GM12878 (cell line): Measurements from ENCODE around the gene LSAMP. TPM values are rescaled to one million over a fixed set of nuclear protein-coding genes. Genes with fewer than 3 reads are reported as not detected.

ENCODE experiments used
- ATAC-seq: fragments of 200-7000 bp; cut with Tn5 transposase; 3 replicates; pipeline ENCODE4 v1.9.1; 2020; ENCODE audit warnings: mild to moderate bottlenecking, moderate library complexity
- BruUV-seq: library from RNA; stranded (reverse); fragments of 400-500 nt; replicated peaks from 2 replicates; lab custom pipeline; 2021; lab: Mats Ljungman, UMichigan
- CTCF ChIA-PET: fragments of 300-600 bp; sonication (Branson Sonifier 250); formaldehyde crosslinking; extraction: SDS; loops from one replicate; lab custom pipeline; 2021; ENCODE audit warnings: inconsistent platforms; lab: Yijun Ruan, JAX
- POLR2A ChIA-PET: fragments of 350-600 bp; formaldehyde crosslinking; extraction: SDS; loops from one replicate; lab custom pipeline; 2021; ENCODE audit warnings: inconsistent platforms; lab: Charles Lee
- RAD21 ChIA-PET: fragments of 300-600 bp; sonication (Branson Sonifier 250); formaldehyde crosslinking; loops from one replicate; lab custom pipeline; 2023; ENCODE audit warnings: antibody characterized with exemption; ENCODE audit not compliant: unreplicated experiment; lab: Charles Lee
- SMC1A ChIA-PET: fragments of 300-600 bp; sonication (Branson Sonifier 250); formaldehyde crosslinking; loops from one replicate; lab custom pipeline; 2023; ENCODE audit not compliant: unreplicated experiment, uncharacterized antibody; lab: Charles Lee
- DNase-seq: peaks from one replicate; pipeline ENCODE4 v3.0.0-alpha.2; 2011; ENCODE audit warnings: low read depth, low spot score
- FAIRE-seq: peaks from 3 replicates; lab custom pipeline; 2011; peaks lifted over from hg19 to GRCh38; lab: Jason Lieb, UNC
- H2AFZ ChIP-seq: 2 replicates; pipeline ENCODE4 v1.6.0; 2011; ENCODE audit warnings: low read depth, low read length, control low read depth; ENCODE audit not compliant: control insufficient read depth
- H3K27ac ChIP-seq: 2 replicates; pipeline ENCODE4 v1.5.1; 2011; ENCODE audit warnings: control low read depth; ENCODE audit not compliant: control insufficient read depth, insufficient read depth
- H3K27me3 ChIP-seq, 2 experiments: replicated peaks in 1 of 2; 2 replicates each; pipeline versions ENCODE4 v1.6.0 to v1.6.1; 2011; ENCODE audit warnings: low read length in 1 of 2; ENCODE audit not compliant: control insufficient read depth in 2 of 2, insufficient read depth in 2 of 2
- H3K36me3 ChIP-seq, 2 experiments: 2 replicates each; pipeline ENCODE4 v1.5.1; 2011; ENCODE audit warnings: low read length in 1 of 2; ENCODE audit not compliant: control insufficient read depth in 2 of 2, insufficient read depth in 2 of 2
- H3K4me1 ChIP-seq: 2 replicates; pipeline ENCODE4 v1.6.1; 2011; ENCODE audit warnings: mild to moderate bottlenecking, low read length, moderate library complexity, mixed read lengths; ENCODE audit not compliant: control insufficient read depth, insufficient read depth
- H3K4me2 ChIP-seq: 2 replicates; pipeline ENCODE4 v1.6.0; 2011; ENCODE audit warnings: control low read depth; ENCODE audit not compliant: control insufficient read depth, insufficient read depth
- H3K4me3 ChIP-seq: fragments of 200-600 bp; sonication (generic); 2 replicates; pipeline ENCODE4 v1.5.1; 2016
- H3K79me2 ChIP-seq: 2 replicates; pipeline ENCODE4 v1.6.0; 2011; ENCODE audit warnings: low read length; ENCODE audit not compliant: control insufficient read depth, insufficient read depth
- H3K9ac ChIP-seq: 2 replicates; pipeline ENCODE4 v1.8.0; 2011; ENCODE audit warnings: low read length, control low read depth, mixed read lengths; ENCODE audit not compliant: control insufficient read depth, insufficient read depth
- H3K9me3 ChIP-seq: replicated peaks from 3 replicates; pipeline ENCODE4 v1.5.1; 2011; ENCODE audit warnings: mild to moderate bottlenecking, low read length; ENCODE audit not compliant: control insufficient read depth, insufficient read depth
- H4K20me1 ChIP-seq: 2 replicates; pipeline ENCODE4 v1.6.0; 2011; ENCODE audit not compliant: control insufficient read depth, insufficient read depth
- BHLHE40 ChIP-seq, 2 experiments: fragments of 450-650 bp in 1 of 2; IDR thresholded peaks; 2 replicates each; pipeline ENCODE4 v1.6.1; 2011 to 2017; ENCODE audit warnings: low read depth in 2 of 2, borderline replicate concordance in 1 of 2, improper control_type of control experiment in 1 of 2, low read length in 1 of 2, mild to moderate bottlenecking in 1 of 2
- CREB1 ChIP-seq: IDR thresholded peaks from 2 replicates; pipeline ENCODE4 v1.6.1; 2012; ENCODE audit warnings: low read depth, mild to moderate bottlenecking, inconsistent platforms
- CREM ChIP-seq: IDR thresholded peaks from 2 replicates; pipeline ENCODE4 v1.6.1; 2014; ENCODE audit warnings: antibody characterized with exemption, low read depth
- EP300 ChIP-seq, 2 experiments: fragments of 150-350 bp in 1 of 2; IDR thresholded peaks; 2 replicates each; pipeline ENCODE4 v1.6.1; 2011 to 2012; ENCODE audit warnings: low read depth in 2 of 2, low read length in 2 of 2, borderline replicate concordance in 1 of 2, improper control_type of control experiment in 1 of 2, inconsistent platforms in 1 of 2; ENCODE audit not compliant: control insufficient read depth in 1 of 2
- EZH2 ChIP-seq: IDR thresholded peaks from 2 replicates; pipeline ENCODE4 v1.6.1; 2012; ENCODE audit warnings: low read depth, mild to moderate bottlenecking, control low read depth, inconsistent platforms, low read length, borderline replicate concordance; ENCODE audit not compliant: control insufficient read depth
- FOS ChIP-seq: IDR thresholded peaks from 3 replicates; pipeline ENCODE4 v1.6.1; 2011; ENCODE audit warnings: borderline replicate concordance; ENCODE audit not compliant: insufficient read length; ENCODE audit errors: extremely low read depth
- NR2C1 ChIP-seq: fragments of 450-650 bp; IDR thresholded peaks from 2 replicates; pipeline ENCODE4 v1.6.1; 2017; ENCODE audit warnings: antibody characterized with exemption, mild to moderate bottlenecking, moderate library complexity
- RELA ChIP-seq: fragments of 450-650 bp; IDR thresholded peaks from 2 replicates; pipeline ENCODE4 v1.8.0; 2014; ENCODE audit warnings: borderline replicate concordance; ENCODE audit not compliant: partially characterized antibody
- RUNX3 ChIP-seq: IDR thresholded peaks from 2 replicates; pipeline ENCODE4 v1.6.1; 2012; ENCODE audit warnings: low read length, inconsistent platforms
- SMAD5 ChIP-seq: IDR thresholded peaks from 2 replicates; pipeline ENCODE4 v1.6.1; 2016; ENCODE audit warnings: antibody characterized with exemption, low read depth
- SMARCA5 ChIP-seq: fragments of 450-650 bp; IDR thresholded peaks from 2 replicates; pipeline ENCODE4 v1.6.1; 2017; ENCODE audit warnings: mild to moderate bottlenecking
- SREBF1 ChIP-seq: IDR thresholded peaks from 2 replicates; pipeline ENCODE4 v1.6.1; 2012; ENCODE audit warnings: mild to moderate bottlenecking, low read length
- STAT1 ChIP-seq: fragments of 450-650 bp; conservative IDR thresholded peaks from 2 replicates; pipeline ENCODE4 v1.6.1; 2014; ENCODE audit warnings: antibody characterized with exemption, mild to moderate bottlenecking
- ZNF622 ChIP-seq: fragments of 450-650 bp; IDR thresholded peaks from 2 replicates; pipeline ENCODE4 v1.6.1; 2017; ENCODE audit warnings: mild to moderate bottlenecking, inconsistent platforms
- WGBS: methylation state at CpG from one replicate; pipeline ENCODE4 v1.1.6; 2016; ENCODE audit warnings: low lambda C conversion rate; ENCODE audit not compliant: insufficient replicate concordance, insufficient coverage; ENCODE audit errors: missing lambda C conversion rate; 5-methylcytosine and 5-hydroxymethylcytosine counted together
- in situ Hi-C: fragments of 300-500 bp; cut with MboI; formaldehyde crosslinking; loops from 9 replicates; pipeline ENCODE4 v1.14.3; 2018; ENCODE audit warnings: mixed read lengths
- intact Hi-C: fragments of 100-400 bp; cut with micrococcal nuclease; formaldehyde crosslinking; loops from one replicate; pipeline ENCODE4 v1.14.2; 2022; ENCODE audit not compliant: unreplicated experiment
- polyA plus RNA-seq, 11 experiments: library from polyadenylated mRNA; depleted of rRNA in 4 of 11; unstranded in 6 of 11; stranded (reverse) in 5 of 11; fragments of >200 nt; fragmentation: Nextera tagmentation in 4 of 11; fragmentation: Illumina TruSeq in 1 of 11; extraction: Ambion mirVana in 4 of 11; extraction: Trizol in 1 of 11; gene quantifications; 1 replicate in 1 of 11; 2 replicates in 10 of 11; pipeline versions ENCODE4 v1.2.1 to v1.2.3, GENCODE V29; 2011 to 2016; ENCODE audit warnings: inconsistent platforms in 2 of 11, missing spikeins in 2 of 11, low read depth in 1 of 11
- total RNA-seq, 4 experiments: library from RNA; depleted of rRNA in 3 of 4; stranded (reverse); fragments of >200 nt in 3 of 4; fragmentation: Illumina TruSeq in 1 of 4; extraction: Trizol in 1 of 4; gene quantifications; 2 replicates each; pipeline versions ENCODE4 v1.2.1 to v1.2.3, GENCODE V29; 2013 to 2021
- TF ChIP-seq, protein P1 (sequence below): fragments of 450-650 bp; IDR thresholded peaks from 2 replicates; pipeline ENCODE4 v1.6.1; 2017; ENCODE audit warnings: mild to moderate bottlenecking, low read depth, inconsistent platforms; ENCODE audit not compliant: poor library complexity, severe bottlenecking
- TF ChIP-seq, protein P2 (sequence below): fragments of 450-650 bp; IDR thresholded peaks from 2 replicates; pipeline ENCODE4 v1.6.1; 2017; ENCODE audit warnings: mild to moderate bottlenecking
- TF ChIP-seq, protein P3 (sequence below): fragments of 450-650 bp; IDR thresholded peaks from 2 replicates; pipeline ENCODE4 v1.6.1; 2018; ENCODE audit warnings: mild to moderate bottlenecking, low read depth, moderate library complexity; ENCODE audit not compliant: partially characterized antibody

The LSAMP gene
- total and polyA plus RNA-seq, 10 of the 15 experiments (the other 5 are each of a cell fraction or from before 2014, with no cell fraction given) = 2.0 to 12.7 (median 6.5) TPM

DNA sequence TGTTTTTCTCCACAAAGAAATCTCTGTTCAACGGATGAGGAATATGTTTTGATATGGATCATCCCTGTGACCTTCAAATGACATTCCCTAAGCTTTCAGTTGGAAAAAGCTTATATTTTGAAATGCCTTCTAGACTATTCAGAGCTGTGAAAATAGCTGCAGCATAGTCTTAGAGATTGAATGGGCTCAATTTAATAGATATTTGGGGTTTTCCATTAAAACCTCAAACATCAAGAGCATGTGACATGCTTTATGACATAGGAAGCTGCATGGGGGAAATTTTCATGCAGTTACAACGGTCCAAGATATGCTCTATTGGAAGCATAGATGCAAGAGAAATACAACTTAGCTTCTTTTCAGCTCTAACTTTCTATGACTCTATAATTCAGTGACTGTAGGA, 102.8 kb downstream of the LSAMP start:
- BruUV-seq = no TSS peak
- DNase-seq (no peak), FAIRE-seq (no peak), ATAC-seq (peak; percentile 69)
- H3K9me3 ChIP-seq = no peaks in the 10 kb centered on the region
- H3K27ac ChIP-seq = no peak overlapping the region
- in situ Hi-C loops = no loop called here
- SMC1A ChIA-PET = interaction anchor here (0.6 to 3.9 kb wide), 13 partner anchors 9 to 146 kb away, joined by 3 to 17 read pairs (median 3); no protein-coding TSS in a partner anchor
- no peak overlapping the region for H2AFZ ChIP-seq
- CTCF ChIA-PET = interaction anchor here (0.8 to 1.2 kb wide), 4 partner anchors 10 to 64 kb away, joined by 3 read pairs; no protein-coding TSS in a partner anchor
- 23% methylated on average over 2 of the region's 2 CpGs for WGBS
- no peak overlapping the region for H3K4me2 ChIP-seq
- H3K9ac ChIP-seq = no peak overlapping the region
- H3K4me1 ChIP-seq = no peaks in the 10 kb centered on the region
- H3K36me3 ChIP-seq = no peaks in the 10 kb centered on the region
- POLR2A ChIA-PET = interaction anchor here (0.7 to 1.2 kb wide), 3 partner anchors 26 to 99 kb away, joined by 3 read pairs; no protein-coding TSS in a partner anchor
- H3K27me3 ChIP-seq = no peaks in the 10 kb centered on the region
- H3K4me3 ChIP-seq = no peak overlapping the region
- RAD21 ChIA-PET = interaction anchor here (0.7 to 3.6 kb wide), 8 partner anchors 9 to 103 kb away, joined by 3 to 9 read pairs (median 4); partner anchors contain the start of gene LSAMP
- intact Hi-C loops = loop anchor here (5.0 kb wide), 1 partner anchor 75 kb away; no protein-coding TSS in a partner anchor
- no peaks in the 10 kb centered on the region for H3K79me2 ChIP-seq
- no peaks in the 10 kb centered on the region for H4K20me1 ChIP-seq
- TF ChIP-seq CREB1 = peak; percentile 20; the same call in 1 of the 2 replicates
- TF ChIP-seq, protein P1, sequence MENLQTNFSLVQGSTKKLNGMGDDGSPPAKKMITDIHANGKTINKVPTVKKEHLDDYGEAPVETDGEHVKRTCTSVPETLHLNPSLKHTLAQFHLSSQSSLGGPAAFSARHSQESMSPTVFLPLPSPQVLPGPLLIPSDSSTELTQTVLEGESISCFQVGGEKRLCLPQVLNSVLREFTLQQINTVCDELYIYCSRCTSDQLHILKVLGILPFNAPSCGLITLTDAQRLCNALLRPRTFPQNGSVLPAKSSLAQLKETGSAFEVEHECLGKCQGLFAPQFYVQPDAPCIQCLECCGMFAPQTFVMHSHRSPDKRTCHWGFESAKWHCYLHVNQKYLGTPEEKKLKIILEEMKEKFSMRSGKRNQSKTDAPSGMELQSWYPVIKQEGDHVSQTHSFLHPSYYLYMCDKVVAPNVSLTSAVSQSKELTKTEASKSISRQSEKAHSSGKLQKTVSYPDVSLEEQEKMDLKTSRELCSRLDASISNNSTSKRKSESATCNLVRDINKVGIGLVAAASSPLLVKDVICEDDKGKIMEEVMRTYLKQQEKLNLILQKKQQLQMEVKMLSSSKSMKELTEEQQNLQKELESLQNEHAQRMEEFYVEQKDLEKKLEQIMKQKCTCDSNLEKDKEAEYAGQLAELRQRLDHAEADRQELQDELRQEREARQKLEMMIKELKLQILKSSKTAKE = no peak
- no peak for TF ChIP-seq FOS
- no peak for TF ChIP-seq SMAD5
- TF ChIP-seq, protein P2, sequence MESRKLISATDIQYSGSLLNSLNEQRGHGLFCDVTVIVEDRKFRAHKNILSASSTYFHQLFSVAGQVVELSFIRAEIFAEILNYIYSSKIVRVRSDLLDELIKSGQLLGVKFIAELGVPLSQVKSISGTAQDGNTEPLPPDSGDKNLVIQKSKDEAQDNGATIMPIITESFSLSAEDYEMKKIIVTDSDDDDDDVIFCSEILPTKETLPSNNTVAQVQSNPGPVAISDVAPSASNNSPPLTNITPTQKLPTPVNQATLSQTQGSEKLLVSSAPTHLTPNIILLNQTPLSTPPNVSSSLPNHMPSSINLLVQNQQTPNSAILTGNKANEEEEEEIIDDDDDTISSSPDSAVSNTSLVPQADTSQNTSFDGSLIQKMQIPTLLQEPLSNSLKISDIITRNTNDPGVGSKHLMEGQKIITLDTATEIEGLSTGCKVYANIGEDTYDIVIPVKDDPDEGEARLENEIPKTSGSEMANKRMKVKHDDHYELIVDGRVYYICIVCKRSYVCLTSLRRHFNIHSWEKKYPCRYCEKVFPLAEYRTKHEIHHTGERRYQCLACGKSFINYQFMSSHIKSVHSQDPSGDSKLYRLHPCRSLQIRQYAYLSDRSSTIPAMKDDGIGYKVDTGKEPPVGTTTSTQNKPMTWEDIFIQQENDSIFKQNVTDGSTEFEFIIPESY = no peak
- TF ChIP-seq RELA = peak; percentile 16
- no peak for TF ChIP-seq STAT1
- TF ChIP-seq SREBF1 = no peak
- TF ChIP-seq EP300 (IDR thresholded peaks at IDR 0.05; ENCODE audit: borderline replicate concordance in 1 of 2, control insufficient read depth in 1 of 2, low read depth in 2 of 2, low read length in 2 of 2) = peak in 1 of 2 experiments; percentile 61; a peak in 1 of 4 replicates
- TF ChIP-seq ZNF622 = no peak
- no peak for TF ChIP-seq BHLHE40 (IDR thresholded peaks at IDR 0.05; ENCODE audit: borderline replicate concordance in 1 of 2, low read depth in 2 of 2, low read length in 1 of 2)
- TF ChIP-seq, protein P3, sequence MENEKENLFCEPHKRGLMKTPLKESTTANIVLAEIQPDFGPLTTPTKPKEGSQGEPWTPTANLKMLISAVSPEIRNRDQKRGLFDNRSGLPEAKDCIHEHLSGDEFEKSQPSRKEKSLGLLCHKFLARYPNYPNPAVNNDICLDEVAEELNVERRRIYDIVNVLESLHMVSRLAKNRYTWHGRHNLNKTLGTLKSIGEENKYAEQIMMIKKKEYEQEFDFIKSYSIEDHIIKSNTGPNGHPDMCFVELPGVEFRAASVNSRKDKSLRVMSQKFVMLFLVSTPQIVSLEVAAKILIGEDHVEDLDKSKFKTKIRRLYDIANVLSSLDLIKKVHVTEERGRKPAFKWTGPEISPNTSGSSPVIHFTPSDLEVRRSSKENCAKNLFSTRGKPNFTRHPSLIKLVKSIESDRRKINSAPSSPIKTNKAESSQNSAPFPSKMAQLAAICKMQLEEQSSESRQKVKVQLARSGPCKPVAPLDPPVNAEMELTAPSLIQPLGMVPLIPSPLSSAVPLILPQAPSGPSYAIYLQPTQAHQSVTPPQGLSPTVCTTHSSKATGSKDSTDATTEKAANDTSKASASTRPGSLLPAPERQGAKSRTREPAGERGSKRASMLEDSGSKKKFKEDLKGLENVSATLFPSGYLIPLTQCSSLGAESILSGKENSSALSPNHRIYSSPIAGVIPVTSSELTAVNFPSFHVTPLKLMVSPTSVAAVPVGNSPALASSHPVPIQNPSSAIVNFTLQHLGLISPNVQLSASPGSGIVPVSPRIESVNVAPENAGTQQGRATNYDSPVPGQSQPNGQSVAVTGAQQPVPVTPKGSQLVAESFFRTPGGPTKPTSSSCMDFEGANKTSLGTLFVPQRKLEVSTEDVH = no peak
- no peak for TF ChIP-seq EZH2
- TF ChIP-seq RUNX3 = peak; percentile 65; the same call in 1 of the 2 replicates
- TF ChIP-seq NR2C1 = no peak
- TF ChIP-seq SMARCA5 = no peak
- TF ChIP-seq CREM = peak; percentile 26; the same call in 1 of the 2 replicates
